ENCODE data around the gene MAEA. TPM values are rescaled to one million over a fixed set of nuclear protein-coding genes. Genes with fewer than 3 reads are reported as not detected.

The MAEA gene
- total and polyA plus RNA-seq, 7 donors = 26.7 to 41.6 (median 38.1) TPM

GRCh38 chr4:1340181-1340747 lies 50.6 kb downstream of the MAEA start:
- ATAC-seq = no peak
- Histone ChIP-seq H3K27me3 (ENCODE audit: insufficient read depth in 3 of 3, low read length in 2 of 3) (no peaks in the 10 kb centered on the region), H3K4me1 (no peaks in the 10 kb centered on the region), H3K27ac (no peak overlapping the region), H3K4me3 (no peak overlapping the region), H3K9me3 (no peaks in the 10 kb centered on the region), H3K36me3 (ENCODE audit: insufficient read depth in 1 of 2, low read depth in 1 of 2) (peaks cover 8 to 58% of the 10 kb centered on the region in 2 donors)
- DNase-seq = no peak
- no peak for TF ChIP-seq CTCF (IDR thresholded peaks at IDR 0.05)
- intact Hi-C loops (cut with DNase I) = loop anchor here in 1 of 2 donors (5.0 kb wide), 1 partner anchor 33 kb away; no protein-coding TSS in a partner anchor
- WGBS, 3 donors = 87 to 95% (median 88%) methylated on average over 23 to 29 of the region's 29 CpGs

- no peak for DNase-seq
- peaks cover 8 to 58% of the 10 kb centered on the region in 2 donors for H3K36me3 ChIP-seq (ENCODE audit: insufficient read depth in 1 of 2, low read depth in 1 of 2)
- peaks cover 4% of the 10 kb centered on the region for H3K4me1 ChIP-seq
- ATAC-seq = no peak
- H3K4me3 ChIP-seq = no peak overlapping the region
- intact Hi-C loops (cut with DNase I) = loop anchor here in 1 of 2 donors (5.0 kb wide), 1 partner anchor 34 kb away; no protein-coding TSS in a partner anchor
- no peaks in the 10 kb centered on the region for H3K27me3 ChIP-seq (ENCODE audit: insufficient read depth in 3 of 3, low read length in 2 of 3)
- 94 to 95% (median 94%) methylated on average over 20 of the region's 20 CpGs for WGBS, 3 donors
- no peaks in the 10 kb centered on the region for H3K9me3 ChIP-seq
- no peak overlapping the region for H3K27ac ChIP-seq
- no peak for TF ChIP-seq CTCF (IDR thresholded peaks at IDR 0.05)
Observed at GRCh38 chr4:1340861-1341260, 51.2 kb downstream of the MAEA start.

GRCh38 chr4:1342003-1342402 lies 52.3 kb downstream of the MAEA start:
- WGBS, 3 donors = 100% methylated on average over 1 of the region's 1 CpG
- intact Hi-C loops (cut with DNase I) = loop anchor here in 1 of 2 donors (5.0 kb wide), 1 partner anchor 35 kb away; no protein-coding TSS in a partner anchor
- H3K9me3 ChIP-seq = no peaks in the 10 kb centered on the region
- H3K36me3 ChIP-seq (ENCODE audit: insufficient read depth in 1 of 2, low read depth in 1 of 2) = peaks cover 8 to 52% of the 10 kb centered on the region in 2 donors
- DNase-seq (no peak), ATAC-seq (no peak)
- TF ChIP-seq CTCF (IDR thresholded peaks at IDR 0.05) = no peak
- no peak overlapping the region for H3K4me3 ChIP-seq
- H3K4me1 ChIP-seq = peaks cover 4% of the 10 kb centered on the region
- H3K27me3 ChIP-seq (ENCODE audit: insufficient read depth in 3 of 3, low read length in 2 of 3) = no peaks in the 10 kb centered on the region
- H3K27ac ChIP-seq = no peak overlapping the region

- DNase-seq (no peak), ATAC-seq (no peak)
- H3K27ac ChIP-seq = no peak overlapping the region
- H3K9me3 ChIP-seq = no peaks in the 10 kb centered on the region
- intact Hi-C loops (cut with DNase I) = loop anchor here (2.0 to 5.0 kb wide), 3 partner anchors 37 to 94 kb away; no protein-coding TSS in a partner anchor
- peaks cover 3 to 31% of the 10 kb centered on the region in 2 donors for H3K36me3 ChIP-seq (ENCODE audit: insufficient read depth in 1 of 2, low read depth in 1 of 2)
- H3K4me3 ChIP-seq = no peak overlapping the region
- no peaks in the 10 kb centered on the region for H3K27me3 ChIP-seq (ENCODE audit: insufficient read depth in 3 of 3, low read length in 2 of 3)
- WGBS, 3 donors = 62 to 78% (median 63%) methylated on average over 12 of the region's 12 CpGs
- peaks cover 15% of the 10 kb centered on the region for H3K4me1 ChIP-seq
- TF ChIP-seq CTCF (IDR thresholded peaks at IDR 0.05) = no peak
Observed at GRCh38 chr4:1344696-1345095, 55.0 kb downstream of the MAEA start.

Measured in psoas muscle (tissue), 8 donors.